SK-N-SH treated with all-trans-retinoic acid at 6 μM for 48 hours (cell line): ENCODE results near the gene TAGLN2.

Experiments
- ARNTL ChIP-seq: fragments of 450-650 bp; formaldehyde crosslinking; IDR thresholded peaks from 2 replicates; pipeline ENCODE4 v1.5.0; 2020; ENCODE audit warnings: low read depth, mild to moderate bottlenecking, moderate library complexity, borderline replicate concordance
- CREB5 ChIP-seq: fragments of 250-450 bp; sonication (Bioruptor Pico); IDR thresholded peaks from 2 replicates; pipeline ENCODE4 v1.5.1; 2020; ENCODE audit warnings: low read depth, mild to moderate bottlenecking, moderate library complexity
- CSRNP3 ChIP-seq: fragments of 250-450 bp; sonication (Bioruptor Pico); IDR thresholded peaks from 2 replicates; pipeline ENCODE4 v1.5.1; 2021; ENCODE audit warnings: mild to moderate bottlenecking, moderate library complexity
- PATZ1 ChIP-seq: fragments of 250-450 bp; sonication (Bioruptor Pico); IDR thresholded peaks from 2 replicates; pipeline ENCODE4 v1.8.0; 2020; ENCODE audit warnings: mild to moderate bottlenecking, moderate library complexity, borderline replicate concordance
- SNAI2 ChIP-seq: fragments of 250-450 bp; sonication (Bioruptor Pico); IDR thresholded peaks from 2 replicates; pipeline ENCODE4 v1.5.0; 2020; ENCODE audit warnings: mild to moderate bottlenecking, moderate library complexity
- TCF4 ChIP-seq: fragments of 250-450 bp; sonication (Bioruptor Pico); IDR thresholded peaks from 2 replicates; pipeline ENCODE4 v1.8.0; 2021; ENCODE audit warnings: mild to moderate bottlenecking, moderate library complexity, borderline replicate concordance
- TOX ChIP-seq: fragments of 250-450 bp; sonication (Bioruptor Pico); IDR thresholded peaks from 2 replicates; pipeline ENCODE4 v1.8.0; 2021; ENCODE audit warnings: mild to moderate bottlenecking, moderate library complexity, borderline replicate concordance
- TSHZ2 ChIP-seq: fragments of 250-450 bp; sonication (Bioruptor Pico); IDR thresholded peaks from 2 replicates; pipeline ENCODE4 v1.5.0; 2020; ENCODE audit warnings: mild to moderate bottlenecking, moderate library complexity
- ZFP30 ChIP-seq: fragments of 450-650 bp; formaldehyde crosslinking; IDR thresholded peaks from 2 replicates; pipeline ENCODE4 v1.5.0; 2022; ENCODE audit warnings: mild to moderate bottlenecking, moderate library complexity
- ZNF70 ChIP-seq: fragments of 450-650 bp; formaldehyde crosslinking; IDR thresholded peaks from 2 replicates; pipeline ENCODE4 v1.5.0; 2020; ENCODE audit warnings: mild to moderate bottlenecking, moderate library complexity

- TF ChIP-seq ZFP30 (CRISPR knock-in tag) (no peak), ARNTL (CRISPR knock-in tag) (no peak), TCF4 (CRISPR knock-in tag) (no peak), SNAI2 (CRISPR knock-in tag) (no peak), ZNF70 (CRISPR knock-in tag) (no peak), TOX (CRISPR knock-in tag) (no peak), CSRNP3 (CRISPR knock-in tag) (no peak), TSHZ2 (no peak), PATZ1 (CRISPR knock-in tag) (no peak), CREB5 (CRISPR knock-in tag) (no peak)
These were observed 41.0 kb downstream of the TAGLN2 start for GRCh38 chr1:159884296-159884695.
